H9 (cell line): Measurements from ENCODE around the gene SDHAF2. TPM values are rescaled to one million over a fixed set of nuclear protein-coding genes. Genes with fewer than 3 reads are reported as not detected.

ENCODE experiments used
- DNase-seq: peaks from one replicate; pipeline ENCODE4 v3.0.0-alpha.2; 2017
- H2AFZ ChIP-seq: one replicate; pipeline ENCODE4 v1.6.1; 2013; ENCODE audit warnings: mild to moderate bottlenecking, low read length, control low read depth, moderate library complexity
- H2AK5ac ChIP-seq: 2 replicates; pipeline ENCODE4 v1.6.1; 2013; ENCODE audit warnings: low read length, control low read depth, mixed read lengths; ENCODE audit not compliant: insufficient read length
- H2BK120ac ChIP-seq: one replicate; pipeline ENCODE4 v1.6.1; 2013; ENCODE audit warnings: low read depth, mild to moderate bottlenecking, low read length, control low read depth, inconsistent platforms; ENCODE audit not compliant: poor library complexity, severe bottlenecking
- H2BK12ac ChIP-seq: 2 replicates; pipeline ENCODE4 v1.6.1; 2013; ENCODE audit warnings: low read length, control low read depth, mixed read lengths, low read depth; ENCODE audit not compliant: insufficient read length
- H2BK15ac ChIP-seq: 2 replicates; pipeline ENCODE4 v1.6.1; 2013; ENCODE audit warnings: low read depth, low read length, control low read depth
- H2BK20ac ChIP-seq: one replicate; pipeline ENCODE4 v1.6.1; 2013; ENCODE audit warnings: low read depth, mild to moderate bottlenecking, low read length, control low read depth, inconsistent platforms; ENCODE audit not compliant: poor library complexity, severe bottlenecking
- H2BK5ac ChIP-seq: 2 replicates; pipeline ENCODE4 v1.6.1; 2013; ENCODE audit warnings: low read length, control low read depth, mixed read lengths; ENCODE audit not compliant: insufficient read length
- H3K14ac ChIP-seq: 2 replicates; pipeline ENCODE4 v1.6.1; 2013; ENCODE audit warnings: low read length, control low read depth; ENCODE audit not compliant: insufficient read depth
- H3K18ac ChIP-seq: 2 replicates; pipeline ENCODE4 v1.6.1; 2013; ENCODE audit warnings: low read depth, mild to moderate bottlenecking, mixed read lengths, low read length, control low read depth; ENCODE audit not compliant: insufficient read length
- H3K23ac ChIP-seq: 2 replicates; pipeline ENCODE4 v1.6.1; 2013; ENCODE audit warnings: low read length, control low read depth, mixed read lengths, low read depth; ENCODE audit not compliant: insufficient read length
- H3K23me2 ChIP-seq: 2 replicates; pipeline ENCODE4 v1.6.1; 2013; ENCODE audit warnings: low read depth, mild to moderate bottlenecking, mixed read lengths, low read length, control low read depth; ENCODE audit not compliant: insufficient read length, poor library complexity, severe bottlenecking
- H3K27ac ChIP-seq: 2 replicates; pipeline ENCODE4 v1.5.1; 2013; ENCODE audit warnings: low read length, control low read depth, mixed read lengths, low read depth; ENCODE audit not compliant: insufficient read length
- H3K27me3 ChIP-seq: 2 replicates; pipeline ENCODE4 v1.6.1; 2013; ENCODE audit warnings: low read length, control low read depth, inconsistent platforms; ENCODE audit not compliant: insufficient read depth
- H3K4ac ChIP-seq: 2 replicates; pipeline ENCODE4 v1.6.1; 2013; ENCODE audit warnings: low read depth, mild to moderate bottlenecking, control low read depth, inconsistent platforms, low read length, moderate library complexity
- H3K4me1 ChIP-seq: 2 replicates; pipeline ENCODE4 v1.6.1; 2013; ENCODE audit warnings: low read length, control low read depth, inconsistent platforms; ENCODE audit not compliant: insufficient read depth
- H3K4me2 ChIP-seq: 2 replicates; pipeline ENCODE4 v1.6.1; 2013; ENCODE audit warnings: low read length, control low read depth, mixed read lengths; ENCODE audit not compliant: insufficient read length, insufficient read depth
- H3K56ac ChIP-seq: 2 replicates; pipeline ENCODE4 v1.6.1; 2013; ENCODE audit warnings: low read depth, mild to moderate bottlenecking, mixed read lengths, low read length, control low read depth; ENCODE audit not compliant: insufficient read length
- H3K79me1 ChIP-seq: 2 replicates; pipeline ENCODE4 v1.6.1; 2013; ENCODE audit warnings: low read depth, mild to moderate bottlenecking, moderate library complexity, low read length, control low read depth, inconsistent platforms; ENCODE audit not compliant: insufficient read depth, poor library complexity, severe bottlenecking
- H3K79me2 ChIP-seq: 2 replicates; pipeline ENCODE4 v1.6.1; 2013; ENCODE audit warnings: low read length, control low read depth, inconsistent platforms; ENCODE audit not compliant: insufficient read depth
- H3K9ac ChIP-seq: 2 replicates; pipeline ENCODE4 v1.6.1; 2013; ENCODE audit warnings: low read length, control low read depth, mixed read lengths; ENCODE audit not compliant: insufficient read length; ENCODE audit errors: extremely low read depth
- H3K9me3 ChIP-seq: one replicate; pipeline ENCODE4 v1.6.1; 2013; ENCODE audit warnings: low read depth, low read length, inconsistent platforms; ENCODE audit not compliant: control insufficient read depth
- H3T11ph ChIP-seq: one replicate; pipeline ENCODE4 v1.6.1; 2013; ENCODE audit warnings: mild to moderate bottlenecking, low read length, control low read depth, inconsistent platforms
- H4K20me1 ChIP-seq: one replicate; pipeline ENCODE4 v1.6.1; 2013; ENCODE audit not compliant: control insufficient read depth, insufficient read length, insufficient read depth
- H4K5ac ChIP-seq: 2 replicates; pipeline ENCODE4 v1.6.1; 2013; ENCODE audit warnings: low read depth, mild to moderate bottlenecking, mixed read lengths, low read length, control low read depth; ENCODE audit not compliant: insufficient read length
- H4K8ac ChIP-seq: replicated peaks from 2 replicates; pipeline ENCODE4 v1.6.1; 2013; ENCODE audit warnings: low read length, control low read depth, mixed read lengths, low read depth; ENCODE audit not compliant: insufficient read length
- H4K91ac ChIP-seq: 2 replicates; pipeline ENCODE4 v1.6.1; 2013; ENCODE audit warnings: low read depth, mild to moderate bottlenecking, moderate library complexity, mixed read lengths, low read length, control low read depth; ENCODE audit not compliant: insufficient read length
- H3K27ac Mint-ChIP-seq, 3 experiments: 2 replicates in 2 of 3; 3 replicates in 1 of 3; pipeline ENCODE4 v1.8.0; 2020 to 2021; ENCODE audit warnings: mixed read lengths in 3 of 3, mild to moderate bottlenecking in 1 of 3, moderate library complexity in 1 of 3
- H3K27me3 Mint-ChIP-seq: 2 replicates; pipeline ENCODE4 v1.8.0; 2021; ENCODE audit warnings: low read depth, mild to moderate bottlenecking, moderate library complexity, mixed read lengths
- H3K36me3 Mint-ChIP-seq, 3 experiments: 2 replicates in 2 of 3; 3 replicates in 1 of 3; pipeline ENCODE4 v1.8.0; 2020 to 2021; ENCODE audit warnings: low read depth in 3 of 3, mixed read lengths in 3 of 3; ENCODE audit not compliant: insufficient read depth in 1 of 3
- H3K4me1 Mint-ChIP-seq, 2 experiments: 2 replicates each; pipeline ENCODE4 v1.8.0; 2020; ENCODE audit warnings: mixed read lengths in 2 of 2
- H3K4me3 Mint-ChIP-seq, 2 experiments: 2 replicates in 1 of 2; 3 replicates in 1 of 2; pipeline ENCODE4 v1.8.0; 2020 to 2021; ENCODE audit warnings: mild to moderate bottlenecking in 2 of 2, mixed read lengths in 2 of 2, moderate library complexity in 1 of 2
- H3K9me3 Mint-ChIP-seq, 2 experiments: 2 replicates in 1 of 2; 3 replicates in 1 of 2; pipeline ENCODE4 v1.8.0; 2020; ENCODE audit warnings: mild to moderate bottlenecking in 2 of 2, mixed read lengths in 2 of 2, moderate library complexity in 1 of 2
- CTCF ChIP-seq: fragments of 200-600 bp; sonication (generic); conservative IDR thresholded peaks from 3 replicates; pipeline ENCODE4 v1.8.0; 2021; ENCODE audit warnings: antibody characterized with exemption, mild to moderate bottlenecking
- WGBS: extraction: QIAGEN DNeasy Blood & Tissue Kit; methylation state at CpG from one replicate; pipeline ENCODE4 v1.1.7; 2013; ENCODE audit warnings: missing lambda C conversion rate, low lambda C conversion rate, mixed read lengths; ENCODE audit not compliant: insufficient read length; ENCODE audit errors: extremely low coverage; 5-methylcytosine and 5-hydroxymethylcytosine counted together
- total RNA-seq: library from RNA; stranded (reverse); gene quantifications from 2 replicates; pipeline ENCODE4 v1.2.1, GENCODE V29; 2021

Gene SDHAF2
- total RNA-seq, 1 experiment from 2014 or later: 41.8 TPM

- Histone ChIP-seq H3K79me1 (no peaks in the 10 kb centered on the region), H4K5ac (no peak overlapping the region), H3K79me2 (no peaks in the 10 kb centered on the region), H3K27ac (no peak overlapping the region), H3K23ac (no peak overlapping the region), H3K27me3 (no peaks in the 10 kb centered on the region), H2BK120ac (no peak overlapping the region), H4K20me1 (no peaks in the 10 kb centered on the region), H4K8ac (no peak overlapping the region), H2BK20ac (no peak overlapping the region), H3K56ac (no peak overlapping the region), H3K9me3 (no peaks in the 10 kb centered on the region), H2AFZ (no peak overlapping the region), H3K23me2 (no peaks in the 10 kb centered on the region), H3T11ph (no peak overlapping the region), H2BK12ac (no peak overlapping the region), H3K4me1 (no peaks in the 10 kb centered on the region), H3K9ac (no peak overlapping the region), H2BK15ac (no peak overlapping the region), H3K4ac (no peak overlapping the region), H3K14ac (no peak overlapping the region), H3K18ac (no peak overlapping the region), H3K4me2 (no peak overlapping the region), H2AK5ac (no peak overlapping the region), H4K91ac (no peak overlapping the region), H2BK5ac (no peak overlapping the region)
- H3K9me3 Mint-ChIP-seq: no peaks in the 10 kb centered on the region
- peak overlapping the region in 1 of 3 experiments; percentile 5; a peak in 1 of 7 replicates for H3K27ac Mint-ChIP-seq
- no peaks in the 10 kb centered on the region for H3K27me3 Mint-ChIP-seq
- TF ChIP-seq CTCF: no peak
- DNase-seq: no peak
- H3K4me1 Mint-ChIP-seq: no peaks in the 10 kb centered on the region
- WGBS: no CpG with 5 or more reads among the region's 9 CpGs
- H3K36me3 Mint-ChIP-seq: peaks cover 61 to 97% (median 95%) of the 10 kb centered on the region in 3 experiments
- H3K4me3 Mint-ChIP-seq: no peak overlapping the region
Measured at GRCh38 chr11:61411589-61411988, 18.3 kb upstream of the SDHAF2 start.
